Fibroblast of lung (primary cell): ENCODE data around the gene XPNPEP1. TPM values are rescaled to one million over a fixed set of nuclear protein-coding genes. Genes with fewer than 3 reads are reported as not detected.

Experiments
- DNase-seq, 2 donors: peaks; one replicate each; pipeline versions ENCODE4 v3.0.0 to v3.0.0-alpha.2; 2010; ENCODE audit warnings: low read depth in 2 of 2
- H2AFZ ChIP-seq: 2 replicates; pipeline ENCODE4 v1.5.1; 2012; ENCODE audit warnings: low read length, control low read depth, inconsistent platforms
- H3K27ac ChIP-seq: 2 replicates; pipeline ENCODE4 v1.5.1; 2011; ENCODE audit warnings: low read length, control low read depth; ENCODE audit not compliant: insufficient read depth
- H3K27me3 ChIP-seq: 2 replicates; pipeline ENCODE4 v1.5.1; 2011; ENCODE audit warnings: mild to moderate bottlenecking, low read length; ENCODE audit not compliant: control insufficient read depth, insufficient read depth
- H3K36me3 ChIP-seq: 2 replicates; pipeline ENCODE4 v1.5.1; 2011; ENCODE audit warnings: low read length; ENCODE audit not compliant: control insufficient read depth, insufficient read depth
- H3K4me1 ChIP-seq: 2 replicates; pipeline ENCODE4 v1.5.1; 2011; ENCODE audit warnings: low read length; ENCODE audit not compliant: control insufficient read depth, insufficient read depth; ENCODE audit errors: extremely low read depth
- H3K4me2 ChIP-seq: 2 replicates; pipeline ENCODE4 v1.5.1; 2011; ENCODE audit warnings: low read length, control low read depth; ENCODE audit not compliant: insufficient read depth; ENCODE audit errors: extremely low read depth
- H3K4me3 ChIP-seq, 4 experiments: fragments of 200-600 bp in 1 of 4; sonication (generic) in 1 of 4; replicated peaks in 1 of 4; 2 replicates each; pipeline ENCODE4 v1.5.1; 2011 to 2016; ENCODE audit warnings: low read length in 4 of 4, low read depth in 3 of 4, mild to moderate bottlenecking in 3 of 4, control low read depth in 2 of 4, inconsistent platforms in 1 of 4, mixed read lengths in 1 of 4; ENCODE audit not compliant: insufficient read depth in 1 of 4; ENCODE audit errors: control extremely low read depth in 1 of 4
- H3K79me2 ChIP-seq: 2 replicates; pipeline ENCODE4 v1.5.1; 2012; ENCODE audit warnings: mild to moderate bottlenecking, low read length, inconsistent platforms; ENCODE audit not compliant: control insufficient read depth, insufficient read depth
- H3K9ac ChIP-seq: 2 replicates; pipeline ENCODE4 v1.5.1; 2011; ENCODE audit warnings: mild to moderate bottlenecking, low read length, control low read depth; ENCODE audit not compliant: insufficient read depth
- H3K9me3 ChIP-seq: 2 replicates; pipeline ENCODE4 v1.5.1; 2012; ENCODE audit warnings: low read depth, low read length; ENCODE audit not compliant: control insufficient read depth, insufficient read depth
- H4K20me1 ChIP-seq: 2 replicates; pipeline ENCODE4 v1.5.1; 2011; ENCODE audit warnings: low read length; ENCODE audit not compliant: control insufficient read depth, insufficient read depth; ENCODE audit errors: extremely low read depth
- EZH2 ChIP-seq: IDR thresholded peaks from 2 replicates; pipeline ENCODE4 v1.5.1; 2012; ENCODE audit warnings: low read length, control low read depth, mild to moderate bottlenecking; ENCODE audit errors: missing control alignments
- polyA plus RNA-seq, 2 donors: library from polyadenylated mRNA; depleted of rRNA in 1 of 2; stranded (reverse) in 1 of 2; unstranded in 1 of 2; fragments of >200 nt; gene quantifications; 2 replicates each; pipeline ENCODE4 v1.2.1, GENCODE V29; 2011 to 2012; ENCODE audit warnings: missing spikeins in 1 of 2
- total RNA-seq: library from RNA; depleted of rRNA; stranded (reverse); fragments of >200 nt; gene quantifications from 2 replicates; pipeline ENCODE4 v1.2.1, GENCODE V29; 2014
- TF ChIP-seq, protein P1 (sequence below), 2 donors: IDR thresholded peaks in 1 of 2; conservative IDR thresholded peaks in 1 of 2; 1 replicate in 1 of 2; 2 replicates in 1 of 2; pipeline ENCODE4 v1.5.1; 2011 to 2012; ENCODE audit warnings: low read length in 2 of 2, control low read depth in 1 of 2, inconsistent platforms in 1 of 2, low read depth in 1 of 2, mild to moderate bottlenecking in 1 of 2

The XPNPEP1 gene
- total and polyA plus RNA-seq, 2 donors (not counting 1 experiment from before 2014, with no cell fraction given), result 86.5 to 119 TPM

DNA sequence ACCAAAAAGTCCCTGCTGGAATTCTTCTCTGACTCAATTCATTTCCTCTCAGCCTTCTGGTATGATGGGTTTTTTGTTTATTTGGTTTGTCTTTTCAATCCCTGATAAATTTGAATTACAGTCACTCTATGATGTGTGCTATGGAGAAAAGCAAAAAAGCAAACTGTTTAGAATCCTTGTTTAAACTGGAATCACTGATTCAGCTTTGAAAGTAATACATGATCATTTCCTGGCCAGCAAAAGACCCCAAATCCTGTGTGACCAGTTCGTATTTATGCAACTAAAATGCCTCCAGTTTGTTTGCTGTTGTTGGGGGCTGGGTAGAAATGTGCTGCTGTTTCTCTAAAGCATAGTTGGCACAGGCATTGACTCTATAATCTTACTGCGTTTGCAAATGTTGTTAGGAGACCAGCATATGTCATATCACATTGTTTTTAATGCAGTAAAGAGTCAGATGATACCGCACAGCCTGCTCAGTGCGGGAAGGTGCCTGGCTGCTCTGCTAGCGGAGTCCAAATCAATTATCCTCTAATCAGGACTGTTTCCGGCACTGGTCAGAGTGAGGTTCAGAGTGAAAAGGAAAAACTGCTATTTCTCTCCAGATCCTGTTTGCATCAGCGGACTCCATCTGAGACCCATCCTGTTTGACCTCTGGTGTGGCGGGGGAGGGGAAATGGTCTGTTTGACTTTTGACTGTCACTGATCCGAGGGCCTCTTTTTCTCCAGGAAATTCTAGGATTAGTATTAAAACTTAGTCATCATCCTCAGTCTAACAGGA, 43.8 kb upstream of the XPNPEP1 start:
- peak overlapping the region; percentile 3 to 30 (median 14) for H3K4me3 ChIP-seq
- peaks cover 25% of the 10 kb centered on the region for H3K4me1 ChIP-seq
- peak overlapping the region; percentile 90 for H3K4me2 ChIP-seq
- H2AFZ ChIP-seq, result peak overlapping the region; percentile 22
- peak; percentile 73 to 92 for DNase-seq
- no peaks in the 10 kb centered on the region for H3K36me3 ChIP-seq
- no peak for TF ChIP-seq EZH2
- no peak overlapping the region for H3K9ac ChIP-seq
- no peaks in the 10 kb centered on the region for H3K79me2 ChIP-seq
- H3K27ac ChIP-seq, result peak overlapping the region; percentile 79
- no peaks in the 10 kb centered on the region for H3K27me3 ChIP-seq
- no peaks in the 10 kb centered on the region for H4K20me1 ChIP-seq
- H3K9me3 ChIP-seq, result no peaks in the 10 kb centered on the region

GRCh38 chr10:109964318-109964717, 41.0 kb upstream of the XPNPEP1 start:
- no peaks in the 10 kb centered on the region for H3K9me3 ChIP-seq
- no peak overlapping the region for H3K4me2 ChIP-seq
- no peak for DNase-seq
- H3K27ac ChIP-seq, result no peak overlapping the region
- H2AFZ ChIP-seq, result no peak overlapping the region
- H3K27me3 ChIP-seq, result no peaks in the 10 kb centered on the region
- no peak overlapping the region for H3K9ac ChIP-seq
- H3K4me3 ChIP-seq, result no peak overlapping the region
- no peaks in the 10 kb centered on the region for H3K79me2 ChIP-seq
- no peaks in the 10 kb centered on the region for H4K20me1 ChIP-seq
- H3K4me1 ChIP-seq, result peaks cover 26% of the 10 kb centered on the region
- no peaks in the 10 kb centered on the region for H3K36me3 ChIP-seq
- TF ChIP-seq, protein P1, sequence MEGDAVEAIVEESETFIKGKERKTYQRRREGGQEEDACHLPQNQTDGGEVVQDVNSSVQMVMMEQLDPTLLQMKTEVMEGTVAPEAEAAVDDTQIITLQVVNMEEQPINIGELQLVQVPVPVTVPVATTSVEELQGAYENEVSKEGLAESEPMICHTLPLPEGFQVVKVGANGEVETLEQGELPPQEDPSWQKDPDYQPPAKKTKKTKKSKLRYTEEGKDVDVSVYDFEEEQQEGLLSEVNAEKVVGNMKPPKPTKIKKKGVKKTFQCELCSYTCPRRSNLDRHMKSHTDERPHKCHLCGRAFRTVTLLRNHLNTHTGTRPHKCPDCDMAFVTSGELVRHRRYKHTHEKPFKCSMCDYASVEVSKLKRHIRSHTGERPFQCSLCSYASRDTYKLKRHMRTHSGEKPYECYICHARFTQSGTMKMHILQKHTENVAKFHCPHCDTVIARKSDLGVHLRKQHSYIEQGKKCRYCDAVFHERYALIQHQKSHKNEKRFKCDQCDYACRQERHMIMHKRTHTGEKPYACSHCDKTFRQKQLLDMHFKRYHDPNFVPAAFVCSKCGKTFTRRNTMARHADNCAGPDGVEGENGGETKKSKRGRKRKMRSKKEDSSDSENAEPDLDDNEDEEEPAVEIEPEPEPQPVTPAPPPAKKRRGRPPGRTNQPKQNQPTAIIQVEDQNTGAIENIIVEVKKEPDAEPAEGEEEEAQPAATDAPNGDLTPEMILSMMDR (conservative IDR thresholded peaks at IDR 0.05 in 1 of 2, IDR thresholded peaks at IDR 0.05 in 1 of 2; ENCODE audit: low read depth in 1 of 2, low read length in 2 of 2), result no peak
- TF ChIP-seq EZH2, result no peak

DNA sequence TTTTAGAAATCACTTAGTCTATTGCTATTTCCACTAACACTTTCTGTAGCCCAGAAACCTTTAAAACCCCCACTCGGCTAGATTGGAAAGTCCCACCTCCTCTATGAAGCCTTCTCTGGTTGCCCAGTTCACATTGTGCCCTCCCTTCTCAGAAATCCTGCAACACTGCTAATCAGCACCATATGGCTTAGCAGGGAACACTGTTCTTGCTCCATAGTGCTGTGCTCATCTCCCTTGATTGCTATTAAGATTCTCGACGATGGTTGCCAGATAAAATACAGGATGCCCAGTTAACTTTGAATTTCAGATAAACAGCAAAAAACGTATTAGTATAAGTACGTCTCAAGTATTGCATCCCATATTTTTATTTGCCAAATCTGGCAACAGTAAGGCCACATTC, 40.1 kb upstream of the XPNPEP1 start:
- Histone ChIP-seq H2AFZ (no peak overlapping the region), H3K36me3 (no peaks in the 10 kb centered on the region), H3K9me3 (no peaks in the 10 kb centered on the region), H3K27ac (no peak overlapping the region), H3K4me2 (no peak overlapping the region), H3K9ac (no peak overlapping the region), H4K20me1 (no peaks in the 10 kb centered on the region), H3K27me3 (no peaks in the 10 kb centered on the region), H3K4me3 (no peak overlapping the region), H3K4me1 (peaks cover 26% of the 10 kb centered on the region), H3K79me2 (no peaks in the 10 kb centered on the region)
- peak in 1 of 2 donors; percentile 81 for DNase-seq
- TF ChIP-seq, protein P1 (conservative IDR thresholded peaks at IDR 0.05 in 1 of 2, IDR thresholded peaks at IDR 0.05 in 1 of 2; ENCODE audit: low read depth in 1 of 2, low read length in 2 of 2), result no peak
- TF ChIP-seq EZH2, result no peak
